Endothelial cell of umbilical vein (primary cell): ENCODE results near the gene CRB1. TPM values are rescaled to one million over a fixed set of nuclear protein-coding genes. Genes with fewer than 3 reads are reported as not detected.
A peak's percentile ranks its signal among the peaks of the same experiment; 100 is the strongest.

ENCODE experiments used
- BruUV-seq: library from RNA; stranded (reverse); fragments of 400-500 nt; replicated peaks from 2 replicates; lab custom pipeline; 2021; lab: Mats Ljungman, UMichigan
- CTCF ChIA-PET: fragments of 300-600, 350-600 bp; sonication (Branson Sonifier 250); formaldehyde crosslinking; loops from one replicate; lab custom pipeline; 2021; ENCODE audit warnings: antibody characterized with exemption, inconsistent platforms; lab: Charles Lee
- POLR2A ChIA-PET: fragments of 300-600, 350-600 bp; sonication (Branson Sonifier 250); formaldehyde crosslinking; loops from one replicate; lab custom pipeline; 2021; ENCODE audit warnings: antibody characterized with exemption, inconsistent platforms; lab: Charles Lee
- DNase-seq: peaks from one replicate; pipeline ENCODE4 v3.0.0-alpha.2; 2011; ENCODE audit warnings: low read depth, low spot score
- FAIRE-seq: peaks from 2 replicates; lab custom pipeline; 2011; peaks lifted over from hg19 to GRCh38; lab: Jason Lieb, UNC
- H2AFZ ChIP-seq: 2 replicates; pipeline ENCODE4 v1.6.0; 2012; ENCODE audit warnings: low read depth, low read length, control low read depth, inconsistent platforms
- H3K27ac ChIP-seq: 2 replicates; pipeline ENCODE4 v1.5.1; 2011; ENCODE audit warnings: low read depth, mild to moderate bottlenecking, control low read depth, low read length, moderate library complexity; ENCODE audit not compliant: insufficient read depth
- H3K27me3 ChIP-seq, 2 experiments: 2 replicates each; pipeline versions ENCODE4 v1.6.0 to v1.6.1; 2011; ENCODE audit warnings: low read length in 2 of 2, mixed read lengths in 1 of 2; ENCODE audit not compliant: control insufficient read depth in 2 of 2, insufficient read depth in 2 of 2
- H3K36me3 ChIP-seq, 2 experiments: 2 replicates in 1 of 2; 3 replicates in 1 of 2; pipeline ENCODE4 v1.5.1; 2011; ENCODE audit warnings: low read length in 2 of 2, mild to moderate bottlenecking in 1 of 2, moderate library complexity in 1 of 2; ENCODE audit not compliant: control insufficient read depth in 2 of 2, insufficient read depth in 2 of 2; ENCODE audit errors: extremely low read depth in 1 of 2
- H3K4me1 ChIP-seq: 3 replicates; pipeline ENCODE4 v1.5.1; 2011; ENCODE audit warnings: mild to moderate bottlenecking, low read length; ENCODE audit not compliant: control insufficient read depth, insufficient read depth; ENCODE audit errors: extremely low read depth
- H3K4me2 ChIP-seq: 2 replicates; pipeline ENCODE4 v1.6.1; 2011; ENCODE audit warnings: low read length, control low read depth, mixed read lengths; ENCODE audit not compliant: insufficient read depth
- H3K4me3 ChIP-seq, 3 experiments: fragments of 200-600 bp in 1 of 3; sonication (generic), shearing (Covaris generic) in 1 of 3; replicated peaks in 1 of 3; 2 replicates each; pipeline ENCODE4 v1.5.1; 2011 to 2016; ENCODE audit warnings: control low read depth in 3 of 3, low read length in 3 of 3, mild to moderate bottlenecking in 2 of 3, inconsistent platforms in 1 of 3, low read depth in 1 of 3, moderate library complexity in 1 of 3; ENCODE audit not compliant: insufficient read depth in 1 of 3
- H3K79me2 ChIP-seq: 2 replicates; pipeline ENCODE4 v1.6.0; 2012; ENCODE audit warnings: low read length, inconsistent platforms; ENCODE audit not compliant: control insufficient read depth, insufficient read depth
- H3K9ac ChIP-seq: replicated peaks from 2 replicates; pipeline ENCODE3; 2011; ENCODE audit warnings: low read length, control low read depth; ENCODE audit not compliant: insufficient read depth; ENCODE audit errors: extremely low read depth
- H3K9me1 ChIP-seq: replicated peaks from 3 replicates; pipeline ENCODE4 v1.6.0; 2011; ENCODE audit warnings: mild to moderate bottlenecking, low read length; ENCODE audit not compliant: control insufficient read depth, insufficient read depth; ENCODE audit errors: extremely low read depth
- H3K9me3 ChIP-seq: replicated peaks from 2 replicates; pipeline ENCODE4 v1.5.1; 2012; ENCODE audit warnings: low read length, inconsistent platforms; ENCODE audit not compliant: control insufficient read depth, insufficient read depth
- H4K20me1 ChIP-seq: replicated peaks from 2 replicates; pipeline ENCODE3; 2011; ENCODE audit warnings: mild to moderate bottlenecking, low read length; ENCODE audit not compliant: control insufficient read depth, insufficient read depth; ENCODE audit errors: extremely low read depth
- CTCF ChIP-seq, 2 donors: IDR thresholded peaks; 1 replicate in 1 of 2; 2 replicates in 1 of 2; pipeline ENCODE4 v1.5.1; 2011; ENCODE audit warnings: low read length in 2 of 2, mild to moderate bottlenecking in 2 of 2, moderate library complexity in 2 of 2, control low read depth in 1 of 2, inconsistent platforms in 1 of 2, low read depth in 1 of 2; ENCODE audit not compliant: insufficient read depth in 1 of 2; ENCODE audit errors: extremely low read depth in 1 of 2
- EZH2 ChIP-seq: IDR thresholded peaks from 2 replicates; pipeline ENCODE4 v1.6.1; 2012; ENCODE audit warnings: borderline replicate concordance, low read depth, mild to moderate bottlenecking, moderate library complexity, low read length, inconsistent platforms; ENCODE audit not compliant: severe bottlenecking
- GATA2 ChIP-seq: IDR thresholded peaks from 2 replicates; pipeline ENCODE4 v1.7.0; 2011; ENCODE audit warnings: low read depth, mild to moderate bottlenecking, moderate library complexity, mixed read lengths, low read length; ENCODE audit not compliant: insufficient read length, insufficient read depth
- JUN ChIP-seq: IDR thresholded peaks from 2 replicates; pipeline ENCODE4 v1.6.1; 2011; ENCODE audit warnings: borderline replicate concordance, low read depth; ENCODE audit not compliant: insufficient read length, insufficient read depth
- MYC ChIP-seq: IDR thresholded peaks from one replicate; pipeline ENCODE4 v1.6.1; 2011; ENCODE audit warnings: mild to moderate bottlenecking, low read depth, low read length
- POLR2A ChIP-seq: IDR thresholded peaks from 2 replicates; pipeline ENCODE4 v1.6.1; 2012; ENCODE audit warnings: low read depth, mild to moderate bottlenecking, control low read depth, low read length
- POLR2AphosphoS5 ChIP-seq: IDR thresholded peaks from 2 replicates; pipeline ENCODE4 v1.6.1; 2012; ENCODE audit warnings: low read depth, mild to moderate bottlenecking, control low read depth, low read length, moderate library complexity; ENCODE audit not compliant: insufficient read depth
- dilution Hi-C: fragments of 300-500 bp; cut with MboI; formaldehyde crosslinking; loops from one replicate; pipeline ENCODE4 v1.15.0; 2019; ENCODE audit warnings: low sequenced_read_pairs; ENCODE audit not compliant: extremely low pct_ligation_motif_present
- intact Hi-C: fragments of 100-400 bp; cut with micrococcal nuclease; formaldehyde crosslinking; loops from one replicate; pipeline ENCODE4 v1.10.0; 2022
- polyA plus RNA-seq, 4 experiments: library from polyadenylated mRNA; depleted of rRNA in 3 of 4; stranded (reverse) in 3 of 4; unstranded in 1 of 4; fragments of >200 nt; gene quantifications; 2 replicates each; pipeline versions ENCODE4 v1.2.1 to v1.2.3, GENCODE V29; 2011 to 2012; ENCODE audit warnings: missing spikeins in 1 of 4
- total RNA-seq: library from RNA; stranded (reverse); gene quantifications from 2 replicates; pipeline ENCODE4 v1.2.3, GENCODE V29; 2021
- TF ChIP-seq, protein P1 (sequence below): IDR thresholded peaks from 2 replicates; pipeline ENCODE4 v1.6.1; 2011; ENCODE audit not compliant: insufficient read depth, insufficient read length

The CRB1 gene
- total and polyA plus RNA-seq, 2 donors (not counting 3 experiments of a cell fraction or from before 2014, with no cell fraction given): not detected

- H3K9me1 ChIP-seq: peaks cover 5% of the 10 kb centered on the region
- no peaks in the 10 kb centered on the region for H4K20me1 ChIP-seq
- no peak for DNase-seq
- no peak overlapping the region for H2AFZ ChIP-seq
- FAIRE-seq: no peak
- H3K9ac ChIP-seq: no peak overlapping the region
- H3K4me1 ChIP-seq: no peaks in the 10 kb centered on the region
- no peak overlapping the region for H3K27ac ChIP-seq
- BruUV-seq: no TSS peak
- dilution Hi-C loops: no loop called here
- H3K4me3 ChIP-seq: no peak overlapping the region
- H3K36me3 ChIP-seq: no peaks in the 10 kb centered on the region
- ChIA-PET CTCF (interaction anchor here (1.7 kb wide), 1 partner anchor 11 kb away, joined by 7 read pairs; no protein-coding TSS in a partner anchor), POLR2A (no interaction called here)
- TF ChIP-seq, protein P1, sequence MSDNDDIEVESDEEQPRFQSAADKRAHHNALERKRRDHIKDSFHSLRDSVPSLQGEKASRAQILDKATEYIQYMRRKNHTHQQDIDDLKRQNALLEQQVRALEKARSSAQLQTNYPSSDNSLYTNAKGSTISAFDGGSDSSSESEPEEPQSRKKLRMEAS: no peak
- TF ChIP-seq GATA2: no peak
- intact Hi-C loops: no loop called here
- H3K4me2 ChIP-seq: no peak overlapping the region
- H3K27me3 ChIP-seq: no peaks in the 10 kb centered on the region
- H3K79me2 ChIP-seq: no peaks in the 10 kb centered on the region
- no peaks in the 10 kb centered on the region for H3K9me3 ChIP-seq
These were observed 247.4 kb downstream of the CRB1 start for GRCh38 chr1:197515421-197515820.

GRCh38 chr1:197519741-197520334 lies 251.8 kb downstream of the CRB1 start:
- dilution Hi-C loops (no loop called here), intact Hi-C loops (loop anchor here (1.0 to 2.0 kb wide), 3 partner anchors 349 to 1167 kb away; no protein-coding TSS in a partner anchor)
- H3K9me3 ChIP-seq: no peaks in the 10 kb centered on the region
- no peak for FAIRE-seq
- TF ChIP-seq POLR2AphosphoS5 (no peak), CTCF (IDR thresholded peaks at IDR 0.05; ENCODE audit: extremely low read depth in 1 of 2, insufficient read depth in 1 of 2, low read depth in 1 of 2, low read length in 2 of 2) (peak; percentile 6 to 31), POLR2A (no peak), MYC (no peak), JUN (no peak), GATA2 (no peak), EZH2 (no peak)
- H2AFZ ChIP-seq: no peak overlapping the region
- no peaks in the 10 kb centered on the region for H4K20me1 ChIP-seq
- H3K4me2 ChIP-seq: no peak overlapping the region
- no peaks in the 10 kb centered on the region for H3K4me1 ChIP-seq
- peaks cover 5% of the 10 kb centered on the region for H3K9me1 ChIP-seq
- no TSS peak for BruUV-seq
- DNase-seq: peak; percentile 34
- ChIA-PET CTCF (interaction anchor here (0.6 to 2.3 kb wide), 37 partner anchors 8 to 1168 kb away, joined by 3 to 26 read pairs (median 4); partner anchors contain the start of genes C1orf53 and LHX9), POLR2A (no interaction called here)
- no peaks in the 10 kb centered on the region for H3K36me3 ChIP-seq
- H3K27ac ChIP-seq: no peak overlapping the region
- H3K27me3 ChIP-seq: no peaks in the 10 kb centered on the region
- H3K9ac ChIP-seq: no peak overlapping the region
- no peak overlapping the region for H3K4me3 ChIP-seq
- H3K79me2 ChIP-seq: no peaks in the 10 kb centered on the region
